ENCODE results near the gene NSF.

NSF gene

GRCh38 chr17:46777943-46778915, 187.8 kb downstream of the NSF start:
- Histone ChIP-seq H3K4me1 (ENCODE audit: control insufficient read depth, insufficient read depth, low read length) (peaks cover 9% of the 10 kb centered on the region), H3K27me3 (ENCODE audit: control insufficient read depth, insufficient read depth, low read length) (peaks cover 12% of the 10 kb centered on the region), H3K36me3 (ENCODE audit: control insufficient read depth, insufficient read depth, low read length) (no peaks in the 10 kb centered on the region), H3K9ac (ENCODE audit: low read length) (no peak overlapping the region), H3K4me3 (ENCODE audit: low read length) (no peak overlapping the region), H3K9me3 (ENCODE audit: control insufficient read depth, low read length) (no peaks in the 10 kb centered on the region)

- no peak overlapping the region for H3K4me3 ChIP-seq (ENCODE audit: low read length)
- H3K9ac ChIP-seq (ENCODE audit: low read length): no peak overlapping the region
- peaks cover 9% of the 10 kb centered on the region for H3K4me1 ChIP-seq (ENCODE audit: control insufficient read depth, insufficient read depth, low read length)
- peaks cover 9% of the 10 kb centered on the region for H3K27me3 ChIP-seq (ENCODE audit: control insufficient read depth, insufficient read depth, low read length)
- H3K9me3 ChIP-seq (ENCODE audit: control insufficient read depth, low read length): no peaks in the 10 kb centered on the region
- no peaks in the 10 kb centered on the region for H3K36me3 ChIP-seq (ENCODE audit: control insufficient read depth, insufficient read depth, low read length)
Observed at GRCh38 chr17:46780003-46780373, 189.5 kb downstream of the NSF start.

GRCh38 chr17:46782250-46782953, 191.9 kb downstream of the NSF start:
- Histone ChIP-seq H3K9me3 (ENCODE audit: control insufficient read depth, low read length) (no peaks in the 10 kb centered on the region), H3K27me3 (ENCODE audit: control insufficient read depth, insufficient read depth, low read length) (peaks cover 9% of the 10 kb centered on the region), H3K36me3 (ENCODE audit: control insufficient read depth, insufficient read depth, low read length) (no peaks in the 10 kb centered on the region), H3K4me1 (ENCODE audit: control insufficient read depth, insufficient read depth, low read length) (peaks cover 9% of the 10 kb centered on the region), H3K9ac (ENCODE audit: low read length) (no peak overlapping the region), H3K4me3 (ENCODE audit: low read length) (no peak overlapping the region)

DNA sequence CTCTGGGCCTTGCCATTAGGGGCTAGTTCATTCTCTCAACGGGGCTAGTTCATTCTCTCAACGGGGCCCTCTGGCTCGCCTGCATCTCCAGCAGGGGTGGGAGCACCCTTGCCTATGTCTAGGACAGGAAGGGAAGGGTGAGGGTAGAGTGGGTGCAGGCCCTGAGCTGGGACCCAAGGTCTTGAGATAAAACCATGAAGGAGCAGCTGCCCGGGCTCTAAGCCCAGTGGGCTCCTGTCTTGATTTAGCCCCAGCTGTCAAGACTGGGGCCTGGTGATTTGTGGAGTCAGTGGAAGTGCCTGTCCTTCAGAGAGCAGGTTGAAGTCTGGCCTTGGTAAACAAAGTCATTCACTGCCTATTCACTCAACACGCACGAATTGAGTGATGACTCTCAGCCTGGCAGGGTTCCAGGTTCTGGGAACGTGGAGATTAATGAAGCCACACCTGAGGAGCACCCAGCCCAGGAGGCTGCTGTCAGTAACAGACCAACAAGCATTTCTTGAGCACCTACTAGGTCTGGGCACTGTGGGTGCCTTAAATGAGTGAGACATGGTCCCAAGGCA, 192.6 kb downstream of the NSF start:
- no peaks in the 10 kb centered on the region for H3K36me3 ChIP-seq (ENCODE audit: control insufficient read depth, insufficient read depth, low read length)
- peaks cover 9% of the 10 kb centered on the region for H3K27me3 ChIP-seq (ENCODE audit: control insufficient read depth, insufficient read depth, low read length)
- H3K4me1 ChIP-seq (ENCODE audit: control insufficient read depth, insufficient read depth, low read length): peaks cover 9% of the 10 kb centered on the region
- no peak overlapping the region for H3K9ac ChIP-seq (ENCODE audit: low read length)
- H3K4me3 ChIP-seq (ENCODE audit: low read length): no peak overlapping the region
- H3K9me3 ChIP-seq (ENCODE audit: control insufficient read depth, low read length): no peaks in the 10 kb centered on the region

DNA sequence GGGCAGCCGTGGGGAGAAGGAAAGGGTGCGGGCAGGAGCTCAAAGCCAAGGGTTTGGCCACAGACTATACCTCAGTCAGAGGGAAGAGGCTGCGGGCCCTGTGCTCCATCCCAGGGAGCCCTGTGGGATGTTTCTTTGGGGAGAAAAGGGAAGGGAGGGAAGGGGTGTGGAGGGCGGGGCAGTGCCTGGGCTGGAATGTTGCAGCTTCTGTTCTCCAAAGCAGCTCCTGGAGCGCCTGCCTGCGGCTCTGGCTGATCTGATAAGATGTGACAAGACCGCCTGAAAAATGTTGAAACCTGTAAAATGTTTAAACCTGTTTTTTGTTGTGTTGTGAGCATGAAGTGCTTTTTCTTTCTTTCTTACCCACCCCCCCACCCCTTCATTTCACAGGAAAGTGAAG, 195.2 kb downstream of the NSF start:
- Histone ChIP-seq H3K9me3 (ENCODE audit: control insufficient read depth, low read length) (no peaks in the 10 kb centered on the region), H3K9ac (ENCODE audit: low read length) (no peak overlapping the region), H3K27me3 (ENCODE audit: control insufficient read depth, insufficient read depth, low read length) (peaks cover 13% of the 10 kb centered on the region), H3K4me3 (ENCODE audit: low read length) (no peak overlapping the region), H3K4me1 (ENCODE audit: control insufficient read depth, insufficient read depth, low read length) (peaks cover 9% of the 10 kb centered on the region), H3K36me3 (ENCODE audit: control insufficient read depth, insufficient read depth, low read length) (no peaks in the 10 kb centered on the region)

DNA sequence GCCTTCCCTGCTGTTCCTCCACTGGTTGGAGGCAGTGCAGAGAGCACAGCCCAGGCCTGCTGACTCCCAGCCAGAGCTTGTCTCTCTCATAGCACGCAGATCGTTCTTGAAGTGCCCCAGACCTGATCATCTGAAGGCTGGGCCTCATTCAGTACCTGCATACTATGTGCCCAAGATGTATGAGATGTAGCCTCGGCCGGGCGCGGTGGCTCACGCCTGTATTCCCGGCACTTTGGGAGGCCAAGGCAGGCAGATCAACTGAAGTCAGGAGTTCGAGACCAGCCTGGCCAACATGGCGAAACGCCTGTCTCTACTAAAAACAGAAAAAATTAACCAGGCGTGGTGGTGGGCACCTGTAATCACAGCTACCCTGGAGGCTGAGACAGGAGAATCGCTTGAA, 197.0 kb downstream of the NSF start:
- no peak overlapping the region for H3K9ac ChIP-seq (ENCODE audit: low read length)
- H3K4me1 ChIP-seq (ENCODE audit: control insufficient read depth, insufficient read depth, low read length): peaks cover 6% of the 10 kb centered on the region
- no peak overlapping the region for H3K4me3 ChIP-seq (ENCODE audit: low read length)
- no peaks in the 10 kb centered on the region for H3K36me3 ChIP-seq (ENCODE audit: control insufficient read depth, insufficient read depth, low read length)
- H3K27me3 ChIP-seq (ENCODE audit: control insufficient read depth, insufficient read depth, low read length): peaks cover 13% of the 10 kb centered on the region
- no peaks in the 10 kb centered on the region for H3K9me3 ChIP-seq (ENCODE audit: control insufficient read depth, low read length)

DNA sequence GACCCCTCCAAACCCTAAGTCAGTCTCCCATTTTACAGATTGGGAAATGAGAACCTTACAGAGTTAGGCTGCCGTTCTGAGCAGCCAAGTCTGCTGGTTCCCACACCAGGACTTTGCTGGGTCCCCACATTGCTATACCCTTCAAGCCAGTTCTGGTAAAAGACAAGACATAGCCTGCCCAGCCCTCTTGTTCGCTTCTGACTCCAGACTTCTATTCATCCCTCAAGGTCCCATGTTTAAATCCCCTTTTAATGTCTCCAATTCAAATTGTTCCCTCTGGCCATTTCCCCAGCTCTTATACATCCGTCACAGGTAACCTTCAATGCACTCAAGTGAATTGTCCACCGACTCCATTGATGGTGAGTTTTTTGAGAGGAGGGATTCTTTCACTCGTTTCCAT, 197.8 kb downstream of the NSF start:
- Histone ChIP-seq H3K27me3 (ENCODE audit: control insufficient read depth, insufficient read depth, low read length) (peaks cover 13% of the 10 kb centered on the region), H3K9me3 (ENCODE audit: control insufficient read depth, low read length) (no peaks in the 10 kb centered on the region)

DNA sequence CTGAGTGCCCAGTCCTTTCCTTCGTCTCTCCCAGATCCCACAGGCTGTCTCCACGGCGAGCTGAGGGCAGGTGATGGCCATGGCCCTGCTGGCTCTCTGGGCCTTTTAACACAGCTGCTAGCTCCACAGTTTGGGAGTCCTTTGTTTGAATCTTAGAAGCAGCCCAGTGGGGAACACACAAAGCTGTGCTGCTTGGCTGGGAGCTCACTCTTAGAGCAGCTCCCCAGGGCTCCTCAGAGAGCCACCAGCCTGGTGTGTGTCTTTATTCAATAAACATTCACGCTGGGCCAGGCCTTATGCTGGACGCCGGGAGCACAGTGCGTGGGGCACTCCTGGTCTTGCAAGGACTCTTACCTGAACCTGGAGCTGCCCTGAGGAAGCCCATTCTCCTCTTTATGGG, 198.3 kb downstream of the NSF start:
- Histone ChIP-seq H3K36me3 (ENCODE audit: control insufficient read depth, insufficient read depth, low read length) (no peaks in the 10 kb centered on the region), H3K27me3 (ENCODE audit: control insufficient read depth, insufficient read depth, low read length) (peaks cover 9% of the 10 kb centered on the region), H3K4me3 (ENCODE audit: low read length) (no peak overlapping the region), H3K4me1 (ENCODE audit: control insufficient read depth, insufficient read depth, low read length) (no peaks in the 10 kb centered on the region), H3K9ac (ENCODE audit: low read length) (no peak overlapping the region), H3K9me3 (ENCODE audit: control insufficient read depth, low read length) (no peaks in the 10 kb centered on the region)

More for the DNA sequence above, 197.8 kb downstream of the NSF start:
- no peak overlapping the region for H3K4me3 ChIP-seq (ENCODE audit: low read length)
- H3K36me3 ChIP-seq (ENCODE audit: control insufficient read depth, insufficient read depth, low read length): no peaks in the 10 kb centered on the region
- H3K9ac ChIP-seq (ENCODE audit: low read length): no peak overlapping the region
- no peaks in the 10 kb centered on the region for H3K4me1 ChIP-seq (ENCODE audit: control insufficient read depth, insufficient read depth, low read length)

GRCh38 chr17:46789610-46790009, 199.1 kb downstream of the NSF start:
- no peaks in the 10 kb centered on the region for H3K9me3 ChIP-seq (ENCODE audit: control insufficient read depth, low read length)
- no peak overlapping the region for H3K9ac ChIP-seq (ENCODE audit: low read length)
- H3K4me3 ChIP-seq (ENCODE audit: low read length): no peak overlapping the region
- H3K27me3 ChIP-seq (ENCODE audit: control insufficient read depth, insufficient read depth, low read length): peaks cover 9% of the 10 kb centered on the region
- no peaks in the 10 kb centered on the region for H3K36me3 ChIP-seq (ENCODE audit: control insufficient read depth, insufficient read depth, low read length)
- H3K4me1 ChIP-seq (ENCODE audit: control insufficient read depth, insufficient read depth, low read length): no peaks in the 10 kb centered on the region

DNA sequence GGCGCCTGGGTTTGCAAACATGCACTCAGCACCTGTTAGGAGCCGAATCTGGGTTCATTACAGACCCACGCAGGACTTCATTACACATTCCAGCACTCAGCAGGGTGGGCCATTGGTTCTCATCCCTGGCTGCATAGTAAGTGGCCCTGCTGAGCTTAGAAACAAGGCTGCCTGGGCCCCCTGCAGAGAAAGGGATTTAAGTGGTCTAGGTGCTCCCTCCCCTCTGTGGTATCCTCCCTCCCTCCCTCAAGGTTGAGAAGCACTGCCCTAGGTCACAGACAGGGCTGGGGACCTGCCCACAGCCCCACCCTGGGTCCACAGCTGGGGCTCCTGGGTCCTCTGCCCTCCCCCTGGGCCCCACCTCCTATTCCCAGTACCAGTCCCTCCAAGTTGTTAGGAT, 199.7 kb downstream of the NSF start:
- Histone ChIP-seq H3K9ac (ENCODE audit: low read length) (no peak overlapping the region), H3K4me1 (ENCODE audit: control insufficient read depth, insufficient read depth, low read length) (no peaks in the 10 kb centered on the region), H3K27me3 (ENCODE audit: control insufficient read depth, insufficient read depth, low read length) (peaks cover 9% of the 10 kb centered on the region), H3K4me3 (ENCODE audit: low read length) (no peak overlapping the region), H3K36me3 (ENCODE audit: control insufficient read depth, insufficient read depth, low read length) (no peaks in the 10 kb centered on the region), H3K9me3 (ENCODE audit: control insufficient read depth, low read length) (no peaks in the 10 kb centered on the region)

GRCh38 chr17:46791531-46791930, 201.1 kb downstream of the NSF start:
- peaks cover 20% of the 10 kb centered on the region for H3K27me3 ChIP-seq (ENCODE audit: control insufficient read depth, insufficient read depth, low read length)
- H3K4me1 ChIP-seq (ENCODE audit: control insufficient read depth, insufficient read depth, low read length): no peaks in the 10 kb centered on the region
- H3K9me3 ChIP-seq (ENCODE audit: control insufficient read depth, low read length): no peaks in the 10 kb centered on the region
- H3K36me3 ChIP-seq (ENCODE audit: control insufficient read depth, insufficient read depth, low read length): no peaks in the 10 kb centered on the region
- H3K9ac ChIP-seq (ENCODE audit: low read length): no peak overlapping the region
- no peak overlapping the region for H3K4me3 ChIP-seq (ENCODE audit: low read length)

GRCh38 chr17:46792071-46792470, 201.6 kb downstream of the NSF start:
- no peaks in the 10 kb centered on the region for H3K9me3 ChIP-seq (ENCODE audit: control insufficient read depth, low read length)
- H3K4me3 ChIP-seq (ENCODE audit: low read length): no peak overlapping the region
- H3K27me3 ChIP-seq (ENCODE audit: control insufficient read depth, insufficient read depth, low read length): peaks cover 21% of the 10 kb centered on the region
- no peaks in the 10 kb centered on the region for H3K36me3 ChIP-seq (ENCODE audit: control insufficient read depth, insufficient read depth, low read length)
- H3K9ac ChIP-seq (ENCODE audit: low read length): no peak overlapping the region
- H3K4me1 ChIP-seq (ENCODE audit: control insufficient read depth, insufficient read depth, low read length): no peaks in the 10 kb centered on the region
